Stomach (tissue), 4 donors: Measurements from ENCODE around the gene TRA2B.

Source experiments
- POLR2A ChIP-seq, 4 donors: fragments of 450-650 bp; IDR thresholded peaks; one replicate each; pipeline ENCODE4 v1.6.1; 2016; ENCODE audit warnings: antibody characterized with exemption in 4 of 4, control low read depth in 2 of 4, mild to moderate bottlenecking in 1 of 4, moderate library complexity in 1 of 4
- POLR2AphosphoS5 ChIP-seq, 3 donors: sonication (generic); formaldehyde crosslinking; IDR thresholded peaks; one replicate each; pipeline ENCODE4 v1.6.1; 2016; ENCODE audit warnings: antibody characterized with exemption in 3 of 3
- TF ChIP-seq, protein P1 (sequence below), 7 experiments: fragments of 450-650 bp in 4 of 7; fragments of 200-600 bp in 3 of 7; sonication (generic) in 3 of 7; IDR thresholded peaks; one replicate each; pipeline ENCODE4 v1.5.1; 2016 to 2019; ENCODE audit warnings: antibody characterized with exemption in 7 of 7, control low read depth in 2 of 7, mild to moderate bottlenecking in 1 of 7

GRCh38 chr3:185924375-185924774 lies 13.4 kb downstream of the TRA2B start:
- TF ChIP-seq, protein P1, sequence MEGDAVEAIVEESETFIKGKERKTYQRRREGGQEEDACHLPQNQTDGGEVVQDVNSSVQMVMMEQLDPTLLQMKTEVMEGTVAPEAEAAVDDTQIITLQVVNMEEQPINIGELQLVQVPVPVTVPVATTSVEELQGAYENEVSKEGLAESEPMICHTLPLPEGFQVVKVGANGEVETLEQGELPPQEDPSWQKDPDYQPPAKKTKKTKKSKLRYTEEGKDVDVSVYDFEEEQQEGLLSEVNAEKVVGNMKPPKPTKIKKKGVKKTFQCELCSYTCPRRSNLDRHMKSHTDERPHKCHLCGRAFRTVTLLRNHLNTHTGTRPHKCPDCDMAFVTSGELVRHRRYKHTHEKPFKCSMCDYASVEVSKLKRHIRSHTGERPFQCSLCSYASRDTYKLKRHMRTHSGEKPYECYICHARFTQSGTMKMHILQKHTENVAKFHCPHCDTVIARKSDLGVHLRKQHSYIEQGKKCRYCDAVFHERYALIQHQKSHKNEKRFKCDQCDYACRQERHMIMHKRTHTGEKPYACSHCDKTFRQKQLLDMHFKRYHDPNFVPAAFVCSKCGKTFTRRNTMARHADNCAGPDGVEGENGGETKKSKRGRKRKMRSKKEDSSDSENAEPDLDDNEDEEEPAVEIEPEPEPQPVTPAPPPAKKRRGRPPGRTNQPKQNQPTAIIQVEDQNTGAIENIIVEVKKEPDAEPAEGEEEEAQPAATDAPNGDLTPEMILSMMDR (IDR thresholded peaks at IDR 0.05), result no peak
- TF ChIP-seq POLR2A (IDR thresholded peaks at IDR 0.05) (no peak), POLR2AphosphoS5 (IDR thresholded peaks at IDR 0.05) (no peak)
